ENCODE results near the gene MAPK8IP3.

- TF ChIP-seq CTCF (IDR thresholded peaks at IDR 0.05), result no peak
- no peak for TF ChIP-seq POLR2A (IDR thresholded peaks at IDR 0.05)
Observed at GRCh38 chr16:1788095-1788707, 82.2 kb downstream of the MAPK8IP3 start.

All from adrenal gland (tissue), 5 donors.